ENCODE measurements around the gene SLC29A2. TPM values are rescaled to one million over a fixed set of nuclear protein-coding genes. Genes with fewer than 3 reads are reported as not detected.

Gene SLC29A2
- total RNA-seq, 1 experiment from 2014 or later = 36.1 TPM

DNA sequence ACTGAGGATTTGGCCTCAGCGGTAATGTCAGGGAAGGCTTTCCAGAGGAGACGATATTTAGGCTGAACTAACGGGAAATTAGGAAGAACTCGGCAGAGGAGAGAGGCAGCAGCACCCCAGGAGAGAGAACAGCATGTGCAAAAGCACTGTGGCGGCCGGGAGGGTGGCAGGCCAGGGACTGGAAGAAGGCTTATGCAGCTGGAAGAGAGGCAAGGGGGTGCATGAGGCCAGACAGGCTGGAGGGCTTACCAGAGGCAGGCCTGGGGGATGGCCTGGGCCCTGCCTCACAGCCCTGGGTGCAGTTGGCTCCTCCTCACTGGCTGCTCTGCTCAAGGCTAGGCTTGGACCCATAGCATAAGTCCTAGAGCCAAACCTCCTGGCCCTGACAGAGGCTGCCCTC, 41.6 kb upstream of the SLC29A2 start:
- Histone ChIP-seq H3K27me3 (ENCODE audit: insufficient read depth, low read depth) (peaks cover 83% of the 10 kb centered on the region), H3K79me2 (ENCODE audit: low read depth) (no peaks in the 10 kb centered on the region), H3K4me1 (replicated peaks; ENCODE audit: insufficient read depth) (no peaks in the 10 kb centered on the region), H3K9me3 (ENCODE audit: insufficient read depth, low read depth) (no peaks in the 10 kb centered on the region), H3F3A (ENCODE audit: insufficient read depth, low read depth) (no peaks in the 10 kb centered on the region), H3K36me3 (ENCODE audit: low read depth) (no peaks in the 10 kb centered on the region), H3K27ac (no peak overlapping the region), H3K9me2 (ENCODE audit: insufficient read depth) (no peaks in the 10 kb centered on the region), H4K20me1 (ENCODE audit: insufficient read depth) (peaks cover 11% of the 10 kb centered on the region), H3K4me3 (no peak overlapping the region), H3K4me2 (no peak overlapping the region), H2AFZ (no peak overlapping the region)
- no peak for DNase-seq
- TF ChIP-seq, protein P1, sequence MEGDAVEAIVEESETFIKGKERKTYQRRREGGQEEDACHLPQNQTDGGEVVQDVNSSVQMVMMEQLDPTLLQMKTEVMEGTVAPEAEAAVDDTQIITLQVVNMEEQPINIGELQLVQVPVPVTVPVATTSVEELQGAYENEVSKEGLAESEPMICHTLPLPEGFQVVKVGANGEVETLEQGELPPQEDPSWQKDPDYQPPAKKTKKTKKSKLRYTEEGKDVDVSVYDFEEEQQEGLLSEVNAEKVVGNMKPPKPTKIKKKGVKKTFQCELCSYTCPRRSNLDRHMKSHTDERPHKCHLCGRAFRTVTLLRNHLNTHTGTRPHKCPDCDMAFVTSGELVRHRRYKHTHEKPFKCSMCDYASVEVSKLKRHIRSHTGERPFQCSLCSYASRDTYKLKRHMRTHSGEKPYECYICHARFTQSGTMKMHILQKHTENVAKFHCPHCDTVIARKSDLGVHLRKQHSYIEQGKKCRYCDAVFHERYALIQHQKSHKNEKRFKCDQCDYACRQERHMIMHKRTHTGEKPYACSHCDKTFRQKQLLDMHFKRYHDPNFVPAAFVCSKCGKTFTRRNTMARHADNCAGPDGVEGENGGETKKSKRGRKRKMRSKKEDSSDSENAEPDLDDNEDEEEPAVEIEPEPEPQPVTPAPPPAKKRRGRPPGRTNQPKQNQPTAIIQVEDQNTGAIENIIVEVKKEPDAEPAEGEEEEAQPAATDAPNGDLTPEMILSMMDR (conservative IDR thresholded peaks at IDR 0.05) = no peak
- TF ChIP-seq EZH2 (IDR thresholded peaks at IDR 0.05; ENCODE audit: low read depth) = no peak
- no TSS peak for BruUV-seq (replicated peaks)
- POLR2A ChIA-PET (ENCODE audit: unreplicated experiment) = no interaction called here
- CTCF ChIA-PET = no interaction called here
- intact Hi-C loops (cut with micrococcal nuclease; ENCODE audit: unreplicated experiment) = no loop called here

DNA sequence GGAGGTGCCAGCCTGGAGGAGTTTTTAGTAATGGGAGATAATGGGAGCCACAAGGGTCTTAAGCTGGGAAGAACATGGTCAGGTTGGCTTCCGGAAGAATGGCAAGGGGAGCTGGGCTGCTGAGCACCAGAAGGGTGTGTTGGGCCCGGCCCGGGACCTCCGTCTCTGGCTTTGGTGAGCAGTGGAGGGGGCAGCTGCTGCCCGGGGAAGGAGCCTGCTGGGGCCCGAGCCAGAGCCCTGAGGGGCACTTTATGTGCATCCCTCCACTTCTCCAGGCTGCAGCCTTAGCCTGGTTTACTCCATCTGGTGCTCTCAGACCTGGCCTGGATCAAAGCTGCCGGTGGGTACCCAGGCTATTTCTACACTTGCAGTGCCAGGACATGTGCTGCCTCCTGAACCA, 40.5 kb upstream of the SLC29A2 start:
- Histone ChIP-seq H3K36me3 (ENCODE audit: low read depth) (no peaks in the 10 kb centered on the region), H2AFZ (no peak overlapping the region), H3K79me2 (ENCODE audit: low read depth) (no peaks in the 10 kb centered on the region), H3K9me3 (ENCODE audit: insufficient read depth, low read depth) (no peaks in the 10 kb centered on the region), H3K4me2 (no peak overlapping the region), H3K9me2 (ENCODE audit: insufficient read depth) (no peaks in the 10 kb centered on the region), H3F3A (ENCODE audit: insufficient read depth, low read depth) (no peaks in the 10 kb centered on the region), H4K20me1 (ENCODE audit: insufficient read depth) (peaks cover 6% of the 10 kb centered on the region; the same call in 1 of the 2 replicates), H3K27me3 (ENCODE audit: insufficient read depth, low read depth) (peaks cover 88% of the 10 kb centered on the region), H3K4me1 (replicated peaks; ENCODE audit: insufficient read depth) (no peaks in the 10 kb centered on the region), H3K4me3 (no peak overlapping the region), H3K27ac (no peak overlapping the region)
- ChIA-PET CTCF (no interaction called here), POLR2A (ENCODE audit: unreplicated experiment) (interaction anchor here (0.6 kb wide), 1 partner anchor 262 kb away, joined by 3 read pairs; no protein-coding TSS in a partner anchor)
- intact Hi-C loops (cut with micrococcal nuclease; ENCODE audit: unreplicated experiment) = no loop called here
- no peak for DNase-seq
- BruUV-seq (replicated peaks) = no TSS peak
- TF ChIP-seq, protein P1 (conservative IDR thresholded peaks at IDR 0.05) = no peak
- TF ChIP-seq EZH2 (IDR thresholded peaks at IDR 0.05; ENCODE audit: low read depth) = no peak

GRCh38 chr11:66411323-66411722, 39.8 kb upstream of the SLC29A2 start:
- H3F3A ChIP-seq (ENCODE audit: insufficient read depth, low read depth) = no peaks in the 10 kb centered on the region
- H3K27ac ChIP-seq = no peak overlapping the region
- H3K79me2 ChIP-seq (ENCODE audit: low read depth) = no peaks in the 10 kb centered on the region
- H3K4me1 ChIP-seq (replicated peaks; ENCODE audit: insufficient read depth) = no peaks in the 10 kb centered on the region
- H3K36me3 ChIP-seq (ENCODE audit: low read depth) = no peaks in the 10 kb centered on the region
- intact Hi-C loops (cut with micrococcal nuclease; ENCODE audit: unreplicated experiment) = no loop called here
- no peaks in the 10 kb centered on the region for H3K9me2 ChIP-seq (ENCODE audit: insufficient read depth)
- peaks cover 88% of the 10 kb centered on the region for H3K27me3 ChIP-seq (ENCODE audit: insufficient read depth, low read depth)
- ChIA-PET CTCF (no interaction called here), POLR2A (ENCODE audit: unreplicated experiment) (interaction anchor here (0.5 kb wide), 1 partner anchor 55 kb away, joined by 3 read pairs; the partner anchor contains the start of gene PELI3)
- no peak overlapping the region for H2AFZ ChIP-seq
- H3K9me3 ChIP-seq (ENCODE audit: insufficient read depth, low read depth) = no peaks in the 10 kb centered on the region
- no peak for TF ChIP-seq EZH2 (IDR thresholded peaks at IDR 0.05; ENCODE audit: low read depth)
- TF ChIP-seq, protein P1 (conservative IDR thresholded peaks at IDR 0.05) = no peak
- no peak overlapping the region for H3K4me3 ChIP-seq
- DNase-seq = no peak
- H3K4me2 ChIP-seq = no peak overlapping the region
- BruUV-seq (replicated peaks) = no TSS peak
- H4K20me1 ChIP-seq (ENCODE audit: insufficient read depth) = peaks cover 6% of the 10 kb centered on the region; the same call in 1 of the 2 replicates

All from PC-9 (cell line).